Mucosa of rectum (tissue), 2 donors: ENCODE measurements around the gene SLC9A8.

ENCODE experiments used
- H3K27ac ChIP-seq, 2 donors: one replicate each; pipeline ENCODE4 v1.7.0; 2013; ENCODE audit warnings: inconsistent platforms in 2 of 2, low read depth in 2 of 2, low read length in 2 of 2
- H3K27me3 ChIP-seq, 2 donors: one replicate each; pipeline ENCODE4 v1.7.0; 2013; ENCODE audit warnings: low read length in 2 of 2; ENCODE audit not compliant: control insufficient read depth in 2 of 2, insufficient read depth in 2 of 2
- H3K36me3 ChIP-seq, 2 donors: one replicate each; pipeline ENCODE4 v1.7.0; 2013; ENCODE audit warnings: low read length in 2 of 2; ENCODE audit not compliant: control insufficient read depth in 2 of 2, insufficient read depth in 2 of 2
- H3K4me1 ChIP-seq, 2 donors: one replicate each; pipeline ENCODE4 v1.7.0; 2013; ENCODE audit warnings: low read length in 2 of 2, mild to moderate bottlenecking in 1 of 2; ENCODE audit not compliant: control insufficient read depth in 2 of 2, insufficient read depth in 2 of 2
- H3K4me3 ChIP-seq, 2 donors: one replicate each; pipeline ENCODE4 v1.7.0; 2013; ENCODE audit warnings: low read length in 2 of 2
- H3K9ac ChIP-seq, 2 donors: one replicate each; pipeline ENCODE4 v1.7.0; 2013; ENCODE audit warnings: low read length in 2 of 2, low read depth in 1 of 2, mild to moderate bottlenecking in 1 of 2
- H3K9me3 ChIP-seq, 2 donors: one replicate each; pipeline ENCODE4 v1.7.0; 2013; ENCODE audit warnings: low read length in 2 of 2; ENCODE audit not compliant: control insufficient read depth in 2 of 2
- donor health status: healthy.
- donor health status: Normal muscosa, but diverticular disease.

Gene SLC9A8, protein sequence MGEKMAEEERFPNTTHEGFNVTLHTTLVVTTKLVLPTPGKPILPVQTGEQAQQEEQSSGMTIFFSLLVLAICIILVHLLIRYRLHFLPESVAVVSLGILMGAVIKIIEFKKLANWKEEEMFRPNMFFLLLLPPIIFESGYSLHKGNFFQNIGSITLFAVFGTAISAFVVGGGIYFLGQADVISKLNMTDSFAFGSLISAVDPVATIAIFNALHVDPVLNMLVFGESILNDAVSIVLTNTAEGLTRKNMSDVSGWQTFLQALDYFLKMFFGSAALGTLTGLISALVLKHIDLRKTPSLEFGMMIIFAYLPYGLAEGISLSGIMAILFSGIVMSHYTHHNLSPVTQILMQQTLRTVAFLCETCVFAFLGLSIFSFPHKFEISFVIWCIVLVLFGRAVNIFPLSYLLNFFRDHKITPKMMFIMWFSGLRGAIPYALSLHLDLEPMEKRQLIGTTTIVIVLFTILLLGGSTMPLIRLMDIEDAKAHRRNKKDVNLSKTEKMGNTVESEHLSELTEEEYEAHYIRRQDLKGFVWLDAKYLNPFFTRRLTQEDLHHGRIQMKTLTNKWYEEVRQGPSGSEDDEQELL

DNA sequence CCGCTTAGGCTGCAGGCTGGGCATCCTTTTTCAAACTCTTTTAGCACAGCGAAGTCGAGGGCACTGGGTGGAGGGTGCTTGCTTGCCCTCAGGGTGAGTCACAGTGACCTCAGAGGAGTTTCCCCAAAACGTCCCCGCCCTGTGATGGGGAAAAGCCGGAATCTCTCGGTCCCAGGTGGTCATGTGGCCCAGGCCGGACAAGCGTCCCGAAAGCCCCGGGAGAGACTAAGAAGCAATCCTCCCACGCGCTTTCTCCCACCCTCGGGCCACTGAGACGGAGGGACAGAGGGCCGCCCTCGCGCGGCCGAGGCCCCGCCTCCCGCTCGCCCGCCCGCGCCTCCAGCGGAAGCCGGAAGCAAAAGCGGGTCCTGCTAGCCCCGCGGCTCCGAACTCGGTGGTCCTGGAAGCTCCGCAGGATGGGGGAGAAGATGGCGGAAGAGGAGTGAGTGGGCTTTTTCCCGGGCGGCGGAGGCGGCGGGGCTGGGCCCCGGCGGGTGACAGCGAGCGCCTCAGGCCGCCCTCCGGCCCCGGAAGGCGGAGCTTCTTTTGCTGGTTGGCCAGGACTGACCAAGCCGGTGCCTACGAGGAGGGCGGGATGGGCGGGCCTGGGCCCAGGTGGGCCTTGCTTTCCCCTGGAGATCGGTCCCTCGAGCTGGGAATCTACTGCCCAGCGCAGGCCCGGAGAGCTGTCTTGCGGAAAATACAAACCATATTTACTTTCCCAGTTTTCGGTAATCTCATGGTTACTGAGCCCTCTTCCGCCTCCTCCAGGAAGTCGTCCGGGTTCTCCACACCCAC lies at the start of gene SLC9A8:
SLC9A8 (plus strand) TSS at position 322 of the 798 bp plus-strand sequence; CDS start at position 417, 95 bp downstream.
- H3K4me1 ChIP-seq, result peaks cover 17 to 21% of the 10 kb centered on the region in 2 donors
- no peaks in the 10 kb centered on the region for H3K9me3 ChIP-seq
- peak within 1 kb of the TSS; percentile 89 to 93 for H3K27ac ChIP-seq

DNA sequence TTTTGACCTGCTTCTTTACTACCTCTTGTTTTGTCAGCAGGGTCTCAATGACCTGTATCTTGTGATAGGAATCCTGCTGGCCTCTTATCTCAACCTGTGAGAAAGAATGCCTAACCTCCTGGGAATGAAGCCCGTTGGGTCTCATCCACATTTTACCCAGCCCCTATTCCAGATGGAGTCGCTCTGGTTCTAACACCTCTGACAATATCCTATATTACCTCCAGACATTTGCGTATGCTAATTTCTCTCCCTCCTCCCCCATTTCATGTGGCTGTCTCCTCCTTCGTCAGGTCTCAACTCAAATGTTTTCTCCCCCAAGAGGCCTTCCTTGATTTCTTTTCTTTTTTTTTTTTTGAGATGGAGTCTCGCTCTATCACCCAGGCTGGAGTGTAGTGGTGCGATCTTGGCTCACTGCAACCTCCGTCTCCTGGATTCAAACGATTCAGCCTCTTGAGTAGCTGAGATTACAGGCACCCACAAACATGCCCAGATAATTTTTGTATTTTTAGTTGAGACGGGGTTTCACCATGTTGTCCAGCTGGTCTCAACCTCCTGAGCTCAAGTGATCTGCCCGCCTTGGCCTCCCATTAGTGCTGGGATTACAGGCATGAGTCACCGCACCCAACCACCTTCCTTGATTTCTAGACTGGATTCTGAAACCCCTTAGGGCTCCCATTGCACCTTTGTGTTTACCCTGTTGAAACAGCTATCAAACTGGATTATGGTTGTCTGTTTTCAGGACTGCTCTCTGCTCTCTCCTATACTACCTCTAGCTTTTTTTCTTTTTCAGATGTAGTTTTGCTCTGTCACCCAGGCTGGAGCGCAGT lies 49.5 kb upstream of the SLC9A8 start:
- H3K27me3 ChIP-seq, result no peaks in the 10 kb centered on the region
- H3K4me1 ChIP-seq, result peaks cover 0 to 2% of the 10 kb centered on the region in 2 donors
- H3K36me3 ChIP-seq, result no peaks in the 10 kb centered on the region
- no peak overlapping the region for H3K4me3 ChIP-seq
- no peak overlapping the region for H3K27ac ChIP-seq
- no peaks in the 10 kb centered on the region for H3K9me3 ChIP-seq
- H3K9ac ChIP-seq, result no peak overlapping the region

More for the DNA sequence above, at the start of gene SLC9A8:
- peak within 1 kb of the TSS; percentile 74 to 92 for H3K9ac ChIP-seq
- peak within 1 kb of the TSS; percentile 80 to 84 for H3K4me3 ChIP-seq
- no peaks in the 10 kb centered on the region for H3K27me3 ChIP-seq
- H3K36me3 ChIP-seq, result peaks cover 8 to 12% of the 10 kb centered on the region in 2 donors

DNA sequence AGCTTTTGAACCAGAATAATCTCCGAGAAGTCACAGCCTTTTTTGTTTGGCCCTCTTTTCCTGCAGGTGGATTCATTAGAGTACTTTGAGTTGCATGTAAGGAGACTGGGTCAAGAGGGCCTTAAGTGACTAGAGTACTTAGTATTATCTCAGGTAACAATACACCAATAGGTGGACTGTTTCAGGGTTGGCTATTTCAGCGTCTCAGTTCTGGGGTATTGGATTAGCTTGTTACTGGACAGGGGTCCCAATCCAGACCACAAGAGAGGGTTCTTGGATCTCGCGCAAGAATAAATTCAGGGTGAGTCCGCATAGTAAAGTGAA lies 47.3 kb upstream of the SLC9A8 start:
- H3K9me3 ChIP-seq, result no peaks in the 10 kb centered on the region
- no peak overlapping the region for H3K9ac ChIP-seq
- no peak overlapping the region for H3K4me3 ChIP-seq
- no peaks in the 10 kb centered on the region for H3K36me3 ChIP-seq
- H3K4me1 ChIP-seq, result peaks cover 0 to 6% of the 10 kb centered on the region in 2 donors
- H3K27ac ChIP-seq, result no peak overlapping the region
- no peaks in the 10 kb centered on the region for H3K27me3 ChIP-seq

DNA sequence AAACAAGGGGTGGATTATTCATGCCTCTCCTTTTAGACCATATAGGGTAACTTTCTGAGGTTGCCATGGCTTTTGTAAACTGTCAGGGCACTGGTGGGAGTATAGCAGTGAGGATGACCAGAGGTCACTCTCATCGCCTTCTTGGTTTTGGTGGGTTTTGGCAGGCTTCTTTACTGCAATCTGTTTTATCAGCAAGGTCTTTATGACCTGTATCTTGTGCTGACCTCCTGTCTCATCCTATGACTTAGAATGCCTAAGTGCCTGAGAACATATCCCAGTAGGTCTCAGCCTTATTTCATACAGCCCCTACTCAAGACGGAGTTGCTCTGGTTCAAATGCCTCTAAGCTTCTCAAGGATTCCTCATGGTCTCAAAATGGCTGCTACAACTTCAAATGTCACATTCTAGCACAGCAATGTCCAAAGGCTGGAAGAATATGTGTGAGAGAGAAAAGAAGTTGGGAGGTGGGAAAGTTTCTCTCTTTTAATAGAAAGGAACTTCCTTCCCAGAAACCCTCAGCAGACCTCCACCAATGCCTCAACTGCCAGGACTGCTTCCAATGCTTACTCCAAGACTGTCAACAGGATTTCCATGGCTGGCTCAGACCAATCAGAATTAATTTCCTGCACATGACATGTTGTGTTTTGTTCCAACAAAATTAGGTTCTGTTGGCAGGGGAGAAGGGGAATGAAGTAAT lies 46.6 kb upstream of the SLC9A8 start:
- Histone ChIP-seq H3K4me1 (peaks cover 0 to 6% of the 10 kb centered on the region in 2 donors), H3K27ac (no peak overlapping the region), H3K36me3 (no peaks in the 10 kb centered on the region), H3K27me3 (no peaks in the 10 kb centered on the region), H3K9ac (no peak overlapping the region), H3K9me3 (no peaks in the 10 kb centered on the region), H3K4me3 (no peak overlapping the region)

DNA sequence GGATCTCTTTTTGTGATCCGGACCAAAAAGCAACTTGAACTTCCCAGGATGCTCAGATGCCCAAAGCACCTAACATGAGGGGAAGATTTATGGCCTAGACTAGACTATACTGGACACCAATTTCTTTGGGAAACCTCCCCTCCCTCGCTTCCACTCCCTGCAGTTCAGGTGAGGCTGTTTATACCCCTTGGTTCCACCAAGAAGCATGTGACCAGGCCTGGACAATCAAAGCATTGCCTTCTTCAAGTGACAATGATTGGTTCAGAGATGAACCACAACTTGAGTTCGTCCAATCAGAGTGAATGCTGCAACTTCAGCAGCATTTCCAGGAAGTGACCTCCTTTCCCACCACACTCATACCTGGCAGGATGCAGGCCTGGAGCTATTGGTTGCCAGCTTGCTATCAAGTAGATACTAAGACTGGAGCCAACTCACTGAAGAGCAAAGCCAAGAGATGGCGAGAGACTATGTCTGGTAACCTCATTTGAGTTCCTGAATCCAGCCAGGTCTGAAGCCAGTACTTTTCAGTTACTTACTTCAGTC lies 45.6 kb upstream of the SLC9A8 start:
- no peaks in the 10 kb centered on the region for H3K27me3 ChIP-seq
- H3K27ac ChIP-seq, result no peak overlapping the region
- no peak overlapping the region for H3K9ac ChIP-seq
- H3K4me3 ChIP-seq, result no peak overlapping the region
- peaks cover 0 to 7% of the 10 kb centered on the region in 2 donors for H3K4me1 ChIP-seq
- no peaks in the 10 kb centered on the region for H3K9me3 ChIP-seq
- no peaks in the 10 kb centered on the region for H3K36me3 ChIP-seq

DNA sequence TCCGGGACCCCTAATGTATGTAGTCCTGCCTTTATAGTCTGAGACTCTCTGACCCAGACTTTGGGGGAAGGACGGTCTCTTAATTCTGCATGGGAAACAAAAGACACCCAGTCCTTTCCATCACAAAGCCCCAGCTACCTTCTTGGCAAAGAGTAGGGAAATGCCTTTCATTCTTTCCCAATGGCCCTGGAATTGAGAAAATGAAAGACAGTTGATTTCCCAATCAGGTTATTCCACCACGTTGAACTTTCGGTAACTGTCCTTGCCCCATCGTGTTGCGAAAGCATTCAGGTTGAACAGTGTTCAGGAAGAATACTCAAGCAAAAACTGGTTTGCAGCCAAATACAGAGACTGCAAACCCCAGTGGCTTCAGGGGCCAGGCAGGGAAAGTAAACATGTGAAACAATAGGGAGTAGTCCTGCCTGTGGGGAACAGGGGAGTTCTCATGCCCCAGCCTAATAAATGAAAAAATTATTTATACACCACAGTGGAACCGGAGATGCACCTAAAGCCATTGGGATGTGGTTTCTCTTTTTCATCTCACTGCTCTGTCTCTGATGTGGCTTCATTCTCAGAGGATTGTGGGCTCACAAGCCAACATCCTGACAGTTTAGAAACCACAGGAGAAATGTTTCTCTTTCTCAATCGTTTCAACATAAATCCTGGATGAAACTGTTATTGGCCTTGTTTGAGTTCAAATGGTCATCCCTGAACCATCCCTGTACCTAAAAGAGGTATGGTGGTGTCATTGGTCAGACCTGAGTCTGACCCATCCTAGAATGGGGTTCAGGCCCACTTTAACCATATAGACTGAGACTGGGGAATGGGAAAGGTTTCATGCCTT lies 44.2 kb upstream of the SLC9A8 start:
- Histone ChIP-seq H3K4me1 (peaks cover 0 to 12% of the 10 kb centered on the region in 2 donors), H3K36me3 (no peaks in the 10 kb centered on the region), H3K9ac (no peak overlapping the region), H3K27ac (no peak overlapping the region), H3K9me3 (no peaks in the 10 kb centered on the region), H3K27me3 (no peaks in the 10 kb centered on the region), H3K4me3 (no peak overlapping the region)

DNA sequence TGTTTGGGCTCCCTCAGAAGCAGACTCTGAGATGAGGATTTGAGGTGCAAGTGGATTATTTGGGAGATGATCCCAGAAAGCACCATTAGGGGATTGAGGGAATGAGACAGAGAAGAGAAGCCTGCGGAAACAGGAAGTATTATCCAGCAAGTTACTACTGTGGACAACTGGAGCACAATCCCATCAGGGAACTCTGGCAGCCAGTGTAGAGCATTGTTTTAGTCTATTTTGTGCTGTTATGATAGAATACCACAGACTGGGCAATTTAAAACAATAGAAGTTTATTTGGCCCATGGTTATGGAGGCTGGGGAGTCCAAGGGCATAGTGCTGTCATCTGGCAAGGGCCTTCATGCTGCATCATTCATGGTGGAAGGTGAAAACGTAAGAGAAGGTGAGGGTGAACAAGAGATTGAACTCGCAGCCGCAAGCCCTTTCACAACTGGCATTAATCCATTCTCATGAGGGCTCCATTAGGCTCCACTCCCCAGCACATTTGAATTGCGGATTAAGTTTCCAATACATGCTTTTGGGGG lies 43.5 kb upstream of the SLC9A8 start:
- no peak overlapping the region for H3K9ac ChIP-seq
- H3K36me3 ChIP-seq, result no peaks in the 10 kb centered on the region
- no peaks in the 10 kb centered on the region for H3K9me3 ChIP-seq
- no peak overlapping the region for H3K4me3 ChIP-seq
- H3K27me3 ChIP-seq, result no peaks in the 10 kb centered on the region
- H3K27ac ChIP-seq, result no peak overlapping the region
- H3K4me1 ChIP-seq, result peaks cover 0 to 12% of the 10 kb centered on the region in 2 donors

DNA sequence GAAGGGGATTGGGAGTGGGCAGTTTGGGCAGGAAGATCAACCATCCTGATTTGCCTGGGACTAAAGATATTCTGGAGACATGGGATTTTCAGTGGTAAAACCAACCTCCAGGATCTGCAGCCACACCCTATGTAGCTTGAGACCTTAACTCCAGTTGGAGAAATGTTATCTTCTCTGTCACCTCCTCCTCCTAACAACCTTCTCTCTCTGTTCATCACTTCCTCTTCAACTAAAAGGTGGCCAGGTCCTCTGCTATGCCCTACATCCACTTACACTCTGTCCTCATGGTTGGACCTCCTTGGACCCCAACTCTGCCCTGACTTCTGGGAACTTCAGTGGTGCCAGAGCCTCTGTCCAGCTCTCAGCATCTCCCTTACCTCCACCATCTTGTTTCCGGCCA lies 42.0 kb upstream of the SLC9A8 start:
- no peak overlapping the region for H3K9ac ChIP-seq
- no peak overlapping the region for H3K27ac ChIP-seq
- H3K36me3 ChIP-seq, result no peaks in the 10 kb centered on the region
- H3K9me3 ChIP-seq, result no peaks in the 10 kb centered on the region
- peaks cover 0 to 19% of the 10 kb centered on the region in 2 donors for H3K4me1 ChIP-seq
- H3K27me3 ChIP-seq, result no peaks in the 10 kb centered on the region
- H3K4me3 ChIP-seq, result no peak overlapping the region
